Upper lobe of left lung (tissue), 4 donors: ENCODE results near the gene LRRC46.

Experiments
- CTCF ChIP-seq, 6 experiments: fragments of 450-650 bp in 4 of 6; fragments of 200-600 bp in 2 of 6; sonication (generic) in 2 of 6; IDR thresholded peaks; one replicate each; pipeline ENCODE4 v1.5.1; 2016 to 2019; ENCODE audit warnings: antibody characterized with exemption in 6 of 6
- EP300 ChIP-seq, 4 donors: sonication (generic); formaldehyde crosslinking; IDR thresholded peaks; one replicate each; pipeline ENCODE4 v1.5.1; 2017; ENCODE audit warnings: antibody characterized with exemption in 4 of 4, control low read depth in 2 of 4
- POLR2A ChIP-seq, 4 donors: fragments of 450-650 bp; IDR thresholded peaks; one replicate each; pipeline ENCODE4 v1.5.1; 2016 to 2017; ENCODE audit warnings: antibody characterized with exemption in 4 of 4, mild to moderate bottlenecking in 2 of 4
- POLR2AphosphoS5 ChIP-seq, 2 donors: sonication (generic); formaldehyde crosslinking; IDR thresholded peaks; one replicate each; pipeline ENCODE4 v1.5.1; 2017; ENCODE audit warnings: antibody characterized with exemption in 2 of 2

- TF ChIP-seq POLR2A (IDR thresholded peaks at IDR 0.05) (no peak), CTCF (IDR thresholded peaks at IDR 0.05) (peak; percentile 21 to 41 (median 34)), EP300 (IDR thresholded peaks at IDR 0.05) (no peak), POLR2AphosphoS5 (IDR thresholded peaks at IDR 0.05) (no peak)
Observed at GRCh38 chr17:47802341-47803022, 29.0 kb upstream of the LRRC46 start.
